Parathyroid adenoma (tissue), 2 donors: Measurements from ENCODE around the gene RCOR1.

Experiments used
- H2AFZ ChIP-seq: fragments of 300-600 bp; sonication (generic); one replicate; pipeline ENCODE4 v1.7.0; 2017; ENCODE audit warnings: antibody characterized with exemption, mild to moderate bottlenecking
- H3K27ac ChIP-seq: fragments of 300-600 bp; sonication (generic); one replicate; pipeline ENCODE4 v1.7.0; 2017
- H3K27me3 ChIP-seq: fragments of 300-600 bp; sonication (generic); one replicate; pipeline ENCODE4 v1.7.0; 2017; ENCODE audit warnings: low read length; ENCODE audit not compliant: control insufficient read depth, insufficient read depth
- H3K36me3 ChIP-seq: fragments of 300-600 bp; sonication (generic); one replicate; pipeline ENCODE4 v1.7.0; 2017; ENCODE audit warnings: low read length; ENCODE audit not compliant: control insufficient read depth, insufficient read depth
- H3K4me1 ChIP-seq: fragments of 300-600 bp; sonication (generic); one replicate; pipeline ENCODE4 v1.7.0; 2017; ENCODE audit warnings: control low read depth
- H3K4me2 ChIP-seq: fragments of 300-600 bp; sonication (generic); one replicate; pipeline ENCODE4 v1.7.0; 2017; ENCODE audit warnings: low read length
- H3K4me3 ChIP-seq: fragments of 300-600 bp; sonication (generic); one replicate; pipeline ENCODE4 v1.7.0; 2017; ENCODE audit warnings: low read depth, low read length
- H3K79me2 ChIP-seq: fragments of 300-600 bp; sonication (generic); one replicate; pipeline ENCODE4 v1.7.0; 2017; ENCODE audit warnings: control low read depth
- H3K9ac ChIP-seq: fragments of 300-600 bp; sonication (generic); one replicate; pipeline ENCODE4 v1.7.0; 2017; ENCODE audit warnings: mild to moderate bottlenecking
- H3K9me3 ChIP-seq: fragments of 300-600 bp; sonication (generic); one replicate; pipeline ENCODE4 v1.7.0; 2017; ENCODE audit warnings: low read length; ENCODE audit not compliant: control insufficient read depth
- TF ChIP-seq, protein P1 (sequence below): fragments of 300-600 bp; sonication (generic); IDR thresholded peaks from one replicate; pipeline ENCODE4 v1.7.0; 2017; ENCODE audit warnings: antibody characterized with exemption, mild to moderate bottlenecking
- donor health status: primary hyperparathyroidism.

The RCOR1 gene

DNA sequence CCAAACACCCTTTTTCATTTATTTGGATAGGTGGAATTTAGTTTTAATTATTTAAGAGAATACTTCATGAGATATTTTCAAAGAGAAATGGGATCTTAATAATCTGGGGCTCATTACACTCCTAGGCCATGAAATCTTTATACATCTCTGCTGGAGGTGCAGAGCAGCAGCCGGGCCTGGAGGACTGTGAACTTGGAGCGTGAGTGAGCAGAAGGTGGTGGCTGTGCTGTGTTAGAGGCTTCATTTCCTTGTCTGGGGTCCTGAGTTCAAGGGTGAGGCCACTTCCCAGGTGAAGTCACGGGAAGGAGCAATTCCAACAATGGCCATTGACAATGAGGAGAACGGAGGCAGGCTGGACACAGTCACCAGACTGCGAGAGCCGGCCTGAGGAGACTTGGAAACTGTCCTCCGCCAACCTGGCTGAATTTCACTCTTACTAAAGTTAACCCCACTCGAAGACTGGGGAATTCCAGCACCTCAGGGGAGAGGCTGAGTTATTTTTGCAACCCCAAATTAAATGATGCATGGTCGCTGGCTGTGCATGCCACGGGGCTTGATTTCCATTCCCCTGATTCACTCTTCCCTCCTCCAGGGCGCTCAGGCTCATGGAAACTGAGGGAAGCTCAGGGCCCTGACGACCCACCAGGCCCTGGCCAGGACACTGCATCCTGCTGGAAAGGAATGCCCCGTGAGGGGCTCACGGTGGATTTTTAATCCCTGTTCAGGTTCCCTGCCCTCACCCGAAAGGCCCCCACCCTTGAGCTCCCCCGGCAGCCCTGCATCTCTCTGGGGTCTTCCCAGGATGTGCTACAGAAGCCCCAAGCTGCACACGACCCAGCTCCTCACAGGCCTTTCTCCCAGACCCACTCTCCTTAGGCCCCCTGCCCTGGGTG, 162.2 kb downstream of the RCOR1 start:
- Histone ChIP-seq H3K4me2 (no peak overlapping the region), H3K36me3 (no peaks in the 10 kb centered on the region), H3K4me1 (no peaks in the 10 kb centered on the region), H3K27me3 (no peaks in the 10 kb centered on the region), H3K4me3 (no peak overlapping the region), H3K9me3 (no peaks in the 10 kb centered on the region), H3K27ac (no peak overlapping the region), H3K79me2 (no peaks in the 10 kb centered on the region), H3K9ac (no peak overlapping the region), H2AFZ (no peak overlapping the region)
- TF ChIP-seq, protein P1, sequence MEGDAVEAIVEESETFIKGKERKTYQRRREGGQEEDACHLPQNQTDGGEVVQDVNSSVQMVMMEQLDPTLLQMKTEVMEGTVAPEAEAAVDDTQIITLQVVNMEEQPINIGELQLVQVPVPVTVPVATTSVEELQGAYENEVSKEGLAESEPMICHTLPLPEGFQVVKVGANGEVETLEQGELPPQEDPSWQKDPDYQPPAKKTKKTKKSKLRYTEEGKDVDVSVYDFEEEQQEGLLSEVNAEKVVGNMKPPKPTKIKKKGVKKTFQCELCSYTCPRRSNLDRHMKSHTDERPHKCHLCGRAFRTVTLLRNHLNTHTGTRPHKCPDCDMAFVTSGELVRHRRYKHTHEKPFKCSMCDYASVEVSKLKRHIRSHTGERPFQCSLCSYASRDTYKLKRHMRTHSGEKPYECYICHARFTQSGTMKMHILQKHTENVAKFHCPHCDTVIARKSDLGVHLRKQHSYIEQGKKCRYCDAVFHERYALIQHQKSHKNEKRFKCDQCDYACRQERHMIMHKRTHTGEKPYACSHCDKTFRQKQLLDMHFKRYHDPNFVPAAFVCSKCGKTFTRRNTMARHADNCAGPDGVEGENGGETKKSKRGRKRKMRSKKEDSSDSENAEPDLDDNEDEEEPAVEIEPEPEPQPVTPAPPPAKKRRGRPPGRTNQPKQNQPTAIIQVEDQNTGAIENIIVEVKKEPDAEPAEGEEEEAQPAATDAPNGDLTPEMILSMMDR: no peak

GRCh38 chr14:102757646-102758045, 165.2 kb downstream of the RCOR1 start:
- H3K79me2 ChIP-seq: no peaks in the 10 kb centered on the region

GRCh38 chr14:102758087-102758486, 165.6 kb downstream of the RCOR1 start:
- Histone ChIP-seq H3K79me2 (no peaks in the 10 kb centered on the region), H3K4me3 (no peak overlapping the region), H3K9me3 (no peaks in the 10 kb centered on the region), H3K27me3 (no peaks in the 10 kb centered on the region), H3K4me1 (no peaks in the 10 kb centered on the region), H3K4me2 (no peak overlapping the region), H3K27ac (no peak overlapping the region), H3K9ac (no peak overlapping the region), H2AFZ (no peak overlapping the region), H3K36me3 (no peaks in the 10 kb centered on the region)
- TF ChIP-seq, protein P1: no peak

More at GRCh38 chr14:102757646-102758045, 165.2 kb downstream of the RCOR1 start:
- H3K9me3 ChIP-seq: no peaks in the 10 kb centered on the region
- no peak overlapping the region for H3K4me2 ChIP-seq
- no peak overlapping the region for H3K4me3 ChIP-seq
- H3K27ac ChIP-seq: no peak overlapping the region
- H2AFZ ChIP-seq: no peak overlapping the region
- no peaks in the 10 kb centered on the region for H3K36me3 ChIP-seq
- H3K27me3 ChIP-seq: no peaks in the 10 kb centered on the region
- no peaks in the 10 kb centered on the region for H3K4me1 ChIP-seq
- TF ChIP-seq, protein P1: no peak
- no peak overlapping the region for H3K9ac ChIP-seq

DNA sequence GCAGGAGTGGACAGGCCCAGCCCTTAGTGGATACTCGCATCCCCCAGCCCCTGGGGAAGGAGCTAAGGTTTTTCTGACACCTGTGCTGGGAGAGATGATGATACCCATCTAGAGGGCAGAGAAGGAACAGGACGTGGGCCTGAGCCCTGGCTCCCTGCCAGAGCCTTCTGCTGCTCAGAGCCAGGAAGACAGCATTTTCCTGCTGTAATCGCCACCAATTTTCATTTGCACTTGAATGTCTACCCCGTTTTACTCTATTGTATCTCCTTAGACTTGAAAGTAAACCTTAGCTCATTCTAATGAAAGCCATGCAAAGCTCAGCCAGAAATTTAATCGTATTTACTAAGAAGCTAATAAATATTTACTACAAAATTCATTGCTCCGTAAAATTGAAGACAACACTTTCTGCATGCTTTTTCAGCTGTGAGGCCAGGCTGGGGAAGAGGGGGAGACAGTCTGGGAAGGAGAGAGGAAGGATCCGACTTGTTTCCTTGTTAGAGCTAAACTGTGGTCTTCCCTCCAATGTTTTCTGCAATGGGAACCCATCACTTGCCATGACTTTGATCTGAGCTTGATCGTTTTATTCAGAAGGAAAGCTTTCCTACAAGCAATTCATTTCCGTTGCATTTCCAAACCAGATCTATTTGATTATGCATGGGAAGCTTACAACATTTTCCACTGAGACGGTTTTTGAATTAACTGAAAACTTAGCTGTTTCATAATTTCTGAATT, 167.2 kb downstream of the RCOR1 start:
- Histone ChIP-seq H3K9me3 (no peaks in the 10 kb centered on the region), H2AFZ (no peak overlapping the region), H3K9ac (no peak overlapping the region), H3K79me2 (no peaks in the 10 kb centered on the region), H3K27ac (no peak overlapping the region), H3K4me3 (no peak overlapping the region), H3K4me2 (no peak overlapping the region), H3K36me3 (no peaks in the 10 kb centered on the region), H3K4me1 (no peaks in the 10 kb centered on the region), H3K27me3 (no peaks in the 10 kb centered on the region)
- TF ChIP-seq, protein P1: no peak
